Measurements from ENCODE around the gene ARHGAP6. TPM values are rescaled to one million over a fixed set of nuclear protein-coding genes. Genes with fewer than 3 reads are reported as not detected.

The ARHGAP6 gene
- total and polyA plus RNA-seq, 9 of the 15 experiments (the other 6 are each of a cell fraction or from before 2014, with no cell fraction given), result 12.5 to 63.6 (median 41.8) TPM

DNA sequence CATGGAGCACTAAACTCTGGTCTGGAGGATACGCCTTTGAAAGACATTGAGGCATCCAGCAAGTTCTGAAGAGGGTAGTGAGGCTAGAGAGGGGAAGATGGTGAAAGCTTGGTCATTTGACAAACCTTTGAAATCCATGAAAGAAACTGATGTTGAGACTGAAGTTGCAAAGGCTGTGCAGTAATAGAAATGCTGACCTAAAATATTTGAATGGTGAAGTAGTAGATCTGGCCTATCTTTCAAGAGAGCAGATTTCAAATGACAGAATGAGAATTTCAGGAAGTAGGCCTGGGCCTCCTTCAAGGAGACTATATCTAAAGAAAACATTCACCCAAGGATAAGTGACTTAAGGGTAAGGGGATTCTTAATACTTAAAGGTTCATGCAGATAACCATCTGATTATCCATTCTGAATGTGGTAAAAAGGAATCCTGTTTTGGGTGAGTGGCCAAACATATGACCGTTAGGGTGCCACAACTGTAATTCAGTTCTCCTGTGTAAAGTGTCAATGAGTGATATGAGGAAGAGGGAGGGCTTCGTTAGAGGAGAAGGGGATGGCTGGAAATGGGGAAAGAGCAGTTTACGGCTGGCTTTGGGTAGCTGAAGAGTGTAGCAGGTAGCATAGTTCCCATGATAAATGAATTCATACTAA is 310.3 kb downstream of the ARHGAP6 start (continued):
- TF ChIP-seq, protein P1, sequence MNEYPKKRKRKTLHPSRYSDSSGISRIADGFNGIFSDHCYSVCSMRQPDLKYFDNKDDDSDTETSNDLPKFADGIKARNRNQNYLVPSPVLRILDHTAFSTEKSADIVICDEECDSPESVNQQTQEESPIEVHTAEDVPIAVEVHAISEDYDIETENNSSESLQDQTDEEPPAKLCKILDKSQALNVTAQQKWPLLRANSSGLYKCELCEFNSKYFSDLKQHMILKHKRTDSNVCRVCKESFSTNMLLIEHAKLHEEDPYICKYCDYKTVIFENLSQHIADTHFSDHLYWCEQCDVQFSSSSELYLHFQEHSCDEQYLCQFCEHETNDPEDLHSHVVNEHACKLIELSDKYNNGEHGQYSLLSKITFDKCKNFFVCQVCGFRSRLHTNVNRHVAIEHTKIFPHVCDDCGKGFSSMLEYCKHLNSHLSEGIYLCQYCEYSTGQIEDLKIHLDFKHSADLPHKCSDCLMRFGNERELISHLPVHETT (CRISPR knock-in tag; conservative IDR thresholded peaks at IDR 0.05 in 1 of 2, IDR thresholded peaks at IDR 0.05 in 1 of 2), result peak in 1 of 2 experiments; percentile 44; a peak in 1 of 4 replicates
- TF ChIP-seq DMBX1 (CRISPR knock-in tag; IDR thresholded peaks at IDR 0.05; ENCODE audit: borderline replicate concordance) (peak; percentile 43; the same call in 1 of the 2 replicates), NCOA6 (IDR thresholded peaks at IDR 0.05) (no peak), CCAR2 (IDR thresholded peaks at IDR 0.05; ENCODE audit: low read depth, low read length) (no peak), ZNF644 (tag; IDR thresholded peaks at IDR 0.05; ENCODE audit: low read depth) (peak; percentile 36), FOXM1 (IDR thresholded peaks at IDR 0.05; ENCODE audit: low read depth) (0 out of 2 replicates have a peak, but pooled peaks have one; percentile 12), FOXM1 (CRISPR knock-in tag; IDR thresholded peaks at IDR 0.05; ENCODE audit: low read depth) (no peak), DPF2 (IDR thresholded peaks at IDR 0.05) (0 out of 2 replicates have a peak, but pooled peaks have one; percentile 19), GTF2A2 (tag; IDR thresholded peaks at IDR 0.05) (peak; percentile 71), CXXC5 (CRISPR knock-in tag; IDR thresholded peaks at IDR 0.05) (peak; percentile 39; the same call in 1 of the 2 replicates), LCOR (CRISPR knock-in tag; IDR thresholded peaks at IDR 0.05) (no peak), MAFF (IDR thresholded peaks at IDR 0.05; ENCODE audit: low read length) (no peak), SMAD4 (CRISPR knock-in tag; conservative IDR thresholded peaks at IDR 0.05) (peak; percentile 36; the same call in 1 of the 2 replicates), ZNF134 (CRISPR knock-in tag; conservative IDR thresholded peaks at IDR 0.05) (0 out of 2 replicates have a peak, but pooled peaks have one; percentile 12)
- TF ChIP-seq, protein P2, sequence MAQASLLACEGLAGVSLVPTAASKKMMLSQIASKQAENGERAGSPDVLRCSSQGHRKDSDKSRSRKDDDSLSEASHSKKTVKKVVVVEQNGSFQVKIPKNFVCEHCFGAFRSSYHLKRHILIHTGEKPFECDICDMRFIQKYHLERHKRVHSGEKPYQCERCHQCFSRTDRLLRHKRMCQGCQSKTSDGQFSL (CRISPR knock-in tag; IDR thresholded peaks at IDR 0.05), result no peak
- TF ChIP-seq, protein P2 (tag; IDR thresholded peaks at IDR 0.05), result peak in 1 of 2 experiments; percentile 57; a peak in 1 of 4 replicates
- TF ChIP-seq, protein P3, sequence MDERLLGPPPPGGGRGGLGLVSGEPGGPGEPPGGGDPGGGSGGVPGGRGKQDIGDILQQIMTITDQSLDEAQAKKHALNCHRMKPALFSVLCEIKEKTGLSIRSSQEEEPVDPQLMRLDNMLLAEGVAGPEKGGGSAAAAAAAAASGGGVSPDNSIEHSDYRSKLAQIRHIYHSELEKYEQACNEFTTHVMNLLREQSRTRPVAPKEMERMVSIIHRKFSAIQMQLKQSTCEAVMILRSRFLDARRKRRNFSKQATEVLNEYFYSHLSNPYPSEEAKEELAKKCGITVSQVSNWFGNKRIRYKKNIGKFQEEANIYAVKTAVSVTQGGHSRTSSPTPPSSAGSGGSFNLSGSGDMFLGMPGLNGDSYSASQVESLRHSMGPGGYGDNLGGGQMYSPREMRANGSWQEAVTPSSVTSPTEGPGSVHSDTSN (CRISPR knock-in tag; IDR thresholded peaks at IDR 0.05; ENCODE audit: low read depth), result no peak
- TF ChIP-seq, protein P3 (tag; conservative IDR thresholded peaks at IDR 0.05; ENCODE audit: low read depth), result peak; percentile 40; the same call in 1 of the 2 replicates
- TF ChIP-seq, protein P4, sequence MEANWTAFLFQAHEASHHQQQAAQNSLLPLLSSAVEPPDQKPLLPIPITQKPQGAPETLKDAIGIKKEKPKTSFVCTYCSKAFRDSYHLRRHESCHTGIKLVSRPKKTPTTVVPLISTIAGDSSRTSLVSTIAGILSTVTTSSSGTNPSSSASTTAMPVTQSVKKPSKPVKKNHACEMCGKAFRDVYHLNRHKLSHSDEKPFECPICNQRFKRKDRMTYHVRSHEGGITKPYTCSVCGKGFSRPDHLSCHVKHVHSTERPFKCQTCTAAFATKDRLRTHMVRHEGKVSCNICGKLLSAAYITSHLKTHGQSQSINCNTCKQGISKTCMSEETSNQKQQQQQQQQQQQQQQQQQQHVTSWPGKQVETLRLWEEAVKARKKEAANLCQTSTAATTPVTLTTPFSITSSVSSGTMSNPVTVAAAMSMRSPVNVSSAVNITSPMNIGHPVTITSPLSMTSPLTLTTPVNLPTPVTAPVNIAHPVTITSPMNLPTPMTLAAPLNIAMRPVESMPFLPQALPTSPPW (CRISPR knock-in tag; IDR thresholded peaks at IDR 0.05), result peak; percentile 22; the same call in 1 of the 2 replicates
- TF ChIP-seq, protein P5, sequence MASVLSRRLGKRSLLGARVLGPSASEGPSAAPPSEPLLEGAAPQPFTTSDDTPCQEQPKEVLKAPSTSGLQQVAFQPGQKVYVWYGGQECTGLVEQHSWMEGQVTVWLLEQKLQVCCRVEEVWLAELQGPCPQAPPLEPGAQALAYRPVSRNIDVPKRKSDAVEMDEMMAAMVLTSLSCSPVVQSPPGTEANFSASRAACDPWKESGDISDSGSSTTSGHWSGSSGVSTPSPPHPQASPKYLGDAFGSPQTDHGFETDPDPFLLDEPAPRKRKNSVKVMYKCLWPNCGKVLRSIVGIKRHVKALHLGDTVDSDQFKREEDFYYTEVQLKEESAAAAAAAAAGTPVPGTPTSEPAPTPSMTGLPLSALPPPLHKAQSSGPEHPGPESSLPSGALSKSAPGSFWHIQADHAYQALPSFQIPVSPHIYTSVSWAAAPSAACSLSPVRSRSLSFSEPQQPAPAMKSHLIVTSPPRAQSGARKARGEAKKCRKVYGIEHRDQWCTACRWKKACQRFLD (CRISPR knock-in tag; IDR thresholded peaks at IDR 0.05), result peak; percentile 73
